SKM-1 treated with dmso at 0.1 percent for 144 hours (cell line): Measurements from ENCODE around the gene POLE2.
A peak's percentile ranks its signal among the peaks of the same experiment; 100 is the strongest.
"Not testable (repeated sequence)": the region's sequence is repeated elsewhere in the genome, so short reads cannot be mapped to it uniquely, and the experiment has no call there.

Experiments
- DNase-seq: peaks from one replicate; lab custom pipeline; 2025; ENCODE audit not compliant: unreplicated experiment; lab: John Stamatoyannopoulos, UW

The POLE2 gene

GRCh38 chr14:49687942-49688700 lies at the start of gene POLE2:
Gene POLE2, minus strand, starts transcription at chr14:49688214. Its CDS starts 11 bp downstream, at chr14:49688203.
- peak; percentile 33 for DNase-seq

DNA sequence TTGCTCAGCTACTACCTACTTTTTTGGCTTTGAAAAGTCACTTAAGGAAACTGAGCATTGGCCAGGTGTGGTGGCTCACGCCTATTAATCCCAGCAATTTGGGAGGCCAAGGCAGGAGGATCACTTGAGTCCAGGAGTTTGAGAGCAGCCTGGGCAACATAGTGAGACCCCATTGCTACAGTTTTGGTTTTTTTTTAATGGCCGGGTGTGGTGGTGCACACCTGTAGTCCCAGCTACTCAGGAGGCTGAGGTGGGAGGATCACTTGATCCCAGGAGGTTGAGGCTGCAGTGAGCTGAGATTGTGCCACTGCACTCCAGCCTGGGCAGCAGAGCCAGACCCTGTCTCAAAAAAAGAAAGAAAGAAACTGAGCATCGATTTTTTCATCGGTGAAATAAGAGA lies 47.7 kb upstream of the POLE2 start:
- not testable (repeated sequence) for DNase-seq

DNA sequence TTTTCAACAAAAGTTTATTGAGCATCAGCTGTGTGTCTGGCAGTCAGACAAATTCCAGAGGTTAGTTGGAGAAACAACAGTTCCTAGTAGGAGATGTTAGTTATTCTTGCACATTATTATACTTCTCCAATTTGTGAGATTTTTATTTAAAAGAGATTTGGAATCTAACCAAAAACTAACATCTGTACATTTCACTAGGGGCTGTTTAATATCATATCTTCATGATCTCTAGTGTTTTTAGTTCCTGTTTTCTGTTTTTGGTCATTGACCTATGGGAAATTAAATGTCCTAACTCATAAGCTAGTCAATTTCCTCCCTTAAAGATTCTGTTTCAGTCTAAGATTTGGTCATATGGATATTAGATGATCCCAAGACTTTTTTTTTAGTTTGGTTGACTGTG lies 45.8 kb upstream of the POLE2 start:
- no peak for DNase-seq

DNA sequence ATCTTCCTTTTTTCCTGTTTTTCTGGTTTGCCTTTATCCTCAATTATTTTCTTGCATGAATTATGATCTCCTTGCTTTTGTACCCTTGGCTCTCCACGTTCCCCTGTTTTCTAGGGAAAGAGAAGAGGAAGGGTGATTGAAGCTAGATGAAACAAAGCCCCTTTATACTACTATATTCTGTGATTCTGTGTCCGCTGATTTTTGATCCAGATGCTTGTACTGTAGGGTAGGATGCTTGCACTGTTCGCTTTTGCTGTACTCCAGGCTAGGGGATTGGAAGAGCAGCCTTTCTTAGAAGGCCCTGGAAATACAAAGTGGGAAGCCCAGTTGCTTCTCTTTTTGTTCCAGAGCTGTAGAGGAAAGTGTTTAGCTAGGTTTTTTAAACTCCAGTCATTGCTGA lies 44.9 kb upstream of the POLE2 start:
- DNase-seq, result no peak

GRCh38 chr14:49727171-49727570 lies 39.2 kb upstream of the POLE2 start:
- no peak for DNase-seq

GRCh38 chr14:49721733-49722435 lies 33.9 kb upstream of the POLE2 start:
- DNase-seq, result not testable (repeated sequence)

GRCh38 chr14:49720744-49721143 lies 32.7 kb upstream of the POLE2 start:
- DNase-seq, result no peak

GRCh38 chr14:49710993-49711392 lies 23.0 kb upstream of the POLE2 start:
- not testable (repeated sequence) for DNase-seq

DNA sequence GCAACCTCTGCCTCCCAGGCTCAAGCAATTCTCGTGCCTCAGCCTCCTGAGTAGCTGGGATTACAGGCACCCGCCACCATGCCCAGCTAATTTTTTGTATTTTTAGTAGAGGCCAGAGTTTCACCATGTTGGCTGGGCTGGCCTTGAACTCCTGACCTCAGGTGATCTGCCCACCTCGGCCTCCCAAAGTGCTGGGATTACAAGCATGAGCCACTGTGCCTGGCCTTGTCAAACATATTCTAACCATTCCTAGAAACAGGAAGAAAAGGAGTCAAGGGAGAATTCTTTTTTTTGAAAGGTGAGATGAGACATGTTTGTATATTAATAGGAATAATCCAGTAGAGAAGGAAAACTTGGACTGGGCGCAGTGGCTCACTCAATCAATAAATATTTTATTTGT lies 16.5 kb upstream of the POLE2 start:
- not testable (repeated sequence) for DNase-seq

DNA sequence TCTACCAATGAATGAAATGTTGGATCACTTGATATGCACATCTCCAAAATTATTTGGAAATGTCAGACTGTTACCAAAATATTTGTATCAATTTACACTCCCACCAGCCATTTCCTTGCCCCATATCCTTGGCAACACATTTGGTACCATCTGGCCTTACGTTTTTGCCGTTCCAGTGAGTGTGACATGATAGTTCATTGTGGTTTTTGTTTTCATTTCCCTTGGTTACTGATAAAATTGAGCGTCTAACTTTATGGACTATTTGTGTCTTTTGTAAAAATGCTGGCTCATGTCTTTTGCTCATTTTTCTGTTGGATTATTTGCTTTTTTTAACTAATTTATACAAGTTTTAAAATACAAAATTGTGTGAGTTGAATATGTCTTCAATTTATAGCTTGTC lies 16.0 kb upstream of the POLE2 start:
- no peak for DNase-seq

DNA sequence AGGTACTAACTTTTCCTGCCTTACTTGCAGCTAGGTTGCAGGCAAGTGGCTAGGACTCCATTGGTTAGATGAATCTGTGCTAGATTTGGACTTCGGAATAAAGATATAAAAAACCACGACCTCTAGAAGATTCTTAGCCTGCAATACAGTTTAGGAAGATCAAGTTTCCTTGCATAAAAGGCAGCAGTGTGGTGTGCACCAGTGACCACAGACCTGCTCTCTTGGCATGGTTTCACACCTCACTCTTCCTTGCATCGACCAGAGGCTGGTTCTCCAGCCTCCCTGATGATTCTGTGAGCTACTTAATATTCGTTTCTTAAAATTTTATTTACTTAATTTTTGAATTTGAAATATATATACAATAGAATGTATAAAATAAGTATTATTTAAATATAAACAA lies 14.7 kb upstream of the POLE2 start:
- no peak for DNase-seq

DNA sequence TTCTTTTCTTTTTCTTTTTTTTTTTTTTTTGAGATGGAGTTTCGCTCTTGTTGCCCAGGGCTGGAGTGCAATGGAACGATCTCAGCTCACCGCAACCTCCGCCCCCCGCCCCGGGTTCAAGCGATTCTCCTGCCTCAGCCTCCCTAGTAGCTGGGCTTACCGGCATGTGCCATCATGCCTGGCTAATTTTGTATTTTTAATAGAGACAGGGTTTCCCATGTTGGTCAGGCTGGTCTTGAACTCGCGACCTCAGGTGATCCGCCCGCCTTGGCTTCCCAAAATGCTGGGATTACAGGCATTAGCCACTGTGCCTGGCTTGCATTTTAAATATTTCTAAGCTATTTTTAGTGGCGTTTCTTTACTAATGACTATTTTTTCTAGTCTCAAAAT lies 5.7 kb upstream of the POLE2 start:
- DNase-seq, result not testable (repeated sequence)

GRCh38 chr14:49692811-49693734 lies 5.1 kb upstream of the POLE2 start, which contains the start of gene KLHDC1:
Gene KLHDC1, plus strand, starts transcription at chr14:49693120. Its CDS starts 75 bp downstream, at chr14:49693195.
- DNase-seq, result peak; percentile 17

DNA sequence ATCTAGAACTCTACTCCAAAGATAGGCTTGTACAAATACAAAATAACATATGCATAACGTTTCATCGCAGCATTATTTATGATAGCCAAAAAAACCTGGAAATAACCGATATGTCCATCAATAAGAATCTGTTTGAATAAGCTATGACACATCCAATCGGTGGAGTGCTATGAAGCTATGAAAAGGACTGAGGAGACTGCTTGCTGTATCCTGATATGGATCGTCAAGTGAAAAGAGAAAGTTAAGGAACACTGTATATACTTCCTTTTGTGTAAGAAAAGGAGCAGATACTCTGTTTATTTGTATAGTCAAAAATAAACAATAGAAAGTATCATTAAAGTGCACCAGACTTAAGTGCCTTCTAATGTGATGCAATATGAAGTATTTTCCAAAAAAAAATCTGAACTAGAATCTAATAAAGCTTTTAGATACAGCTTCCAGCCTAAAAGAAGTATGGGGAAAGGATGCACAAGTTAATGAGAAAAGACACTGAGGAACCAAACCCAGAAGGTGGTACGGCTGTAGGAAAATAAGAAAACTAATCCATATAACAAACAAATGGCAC lies 4.3 kb upstream of the POLE2 start:
- DNase-seq, result no peak

DNA sequence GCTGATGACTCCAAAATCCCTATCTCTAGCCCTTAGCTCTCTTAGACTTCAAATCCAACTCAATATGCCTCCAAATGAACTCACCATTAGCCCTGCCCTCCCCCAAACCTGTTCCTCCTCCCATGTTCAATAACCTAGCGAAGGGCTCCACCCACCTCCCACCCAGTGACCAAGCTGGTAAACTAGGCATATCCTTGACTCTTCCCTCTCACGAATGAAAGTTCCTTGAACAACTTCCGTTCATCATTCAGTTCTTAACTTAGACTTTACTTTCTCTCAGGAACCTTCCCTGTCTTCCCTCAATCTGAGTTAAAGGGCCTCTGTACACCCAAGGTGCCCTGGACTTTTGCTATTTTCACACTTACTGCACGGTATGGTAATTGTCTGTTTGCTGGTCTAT lies 3.0 kb upstream of the POLE2 start:
- DNase-seq, result no peak

DNA sequence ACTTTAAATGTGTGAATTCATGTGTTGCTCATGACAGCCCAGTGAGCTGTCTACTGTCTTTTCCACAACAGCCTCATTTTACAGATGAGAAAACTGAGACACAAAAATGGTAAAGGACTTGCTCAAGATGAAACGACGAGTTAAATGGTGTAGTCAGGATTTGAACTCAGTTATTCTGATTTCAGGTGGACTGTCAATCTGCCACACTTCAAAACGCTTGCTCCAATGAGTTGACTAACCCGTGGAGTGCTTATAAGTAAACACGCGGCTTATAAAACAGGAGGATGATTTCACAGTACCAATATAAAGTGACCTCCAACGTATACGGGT lies 652 bp upstream of the POLE2 start:
- DNase-seq, result no peak

- DNase-seq, result no peak
Observed at GRCh38 chr14:49686425-49686824, 1.6 kb downstream of the POLE2 start.

GRCh38 chr14:49679271-49679670 lies 8.7 kb downstream of the POLE2 start:
- no peak for DNase-seq

- no peak for DNase-seq
Observed at GRCh38 chr14:49677643-49678042, 10.4 kb downstream of the POLE2 start.

DNA sequence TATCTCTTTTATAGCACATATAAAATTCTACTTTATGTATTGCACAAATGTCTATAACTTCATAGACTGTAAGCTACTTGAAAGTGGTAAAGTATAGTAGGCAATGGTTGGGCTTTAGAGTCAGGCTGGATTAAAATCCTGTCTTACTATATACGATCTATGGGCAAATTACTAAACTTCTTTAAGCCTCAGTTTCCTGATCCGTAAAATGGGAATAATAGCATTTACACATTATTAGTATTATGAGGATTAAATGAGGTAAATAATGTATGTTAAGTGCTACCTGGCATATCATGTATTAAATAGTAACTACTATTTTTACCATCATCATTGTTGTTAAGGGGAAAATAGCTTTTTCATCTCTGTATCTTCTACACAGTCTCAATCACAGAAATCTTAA lies 14.4 kb downstream of the POLE2 start:
- DNase-seq, result no peak

DNA sequence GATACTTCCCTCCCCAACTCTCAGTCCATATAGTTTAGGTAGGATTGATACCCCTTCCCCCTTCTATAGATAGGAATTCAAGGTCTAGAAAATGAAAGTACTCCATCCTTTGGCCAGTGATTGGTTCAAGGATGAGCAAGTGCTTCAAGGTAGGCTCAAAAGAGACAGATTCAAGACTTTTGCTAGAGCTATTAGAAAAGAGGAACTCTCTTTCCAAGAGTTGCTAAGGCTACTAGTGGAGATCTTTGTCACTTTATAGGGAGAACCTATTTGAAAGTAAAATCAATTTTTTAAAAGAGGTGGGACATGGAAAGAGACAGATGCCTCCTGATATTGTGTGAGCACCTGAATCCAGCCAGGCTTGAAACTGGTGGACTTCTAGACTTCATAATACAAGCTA lies 17.5 kb downstream of the POLE2 start:
- no peak for DNase-seq
